ENCODE measurements around the gene ARMH1.

ARMH1 gene

DNA sequence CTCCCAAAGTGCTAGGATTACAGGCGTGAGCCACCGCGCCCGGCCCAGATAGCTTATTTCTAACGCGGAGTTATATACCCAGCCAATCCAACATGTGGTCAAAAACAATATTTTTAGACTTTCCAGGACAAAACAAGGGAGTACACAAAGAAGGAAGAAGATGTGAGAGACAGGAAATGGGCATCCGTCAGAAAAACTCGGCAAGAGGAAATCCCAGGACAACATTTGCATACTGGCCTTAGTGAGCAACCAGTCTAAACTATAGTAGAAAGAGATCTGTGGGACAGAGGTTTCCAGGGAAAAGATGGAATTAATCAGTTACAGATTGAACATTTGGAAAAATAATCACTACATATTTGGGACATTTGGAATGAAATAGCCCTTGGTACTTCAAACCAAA lies 11.4 kb downstream of the ARMH1 start:
- TF ChIP-seq GATA2 (IDR thresholded peaks at IDR 0.05; ENCODE audit: low read depth, low read length) (no peak), GATA3 (IDR thresholded peaks at IDR 0.05; ENCODE audit: low read depth, low read length) (no peak)

DNA sequence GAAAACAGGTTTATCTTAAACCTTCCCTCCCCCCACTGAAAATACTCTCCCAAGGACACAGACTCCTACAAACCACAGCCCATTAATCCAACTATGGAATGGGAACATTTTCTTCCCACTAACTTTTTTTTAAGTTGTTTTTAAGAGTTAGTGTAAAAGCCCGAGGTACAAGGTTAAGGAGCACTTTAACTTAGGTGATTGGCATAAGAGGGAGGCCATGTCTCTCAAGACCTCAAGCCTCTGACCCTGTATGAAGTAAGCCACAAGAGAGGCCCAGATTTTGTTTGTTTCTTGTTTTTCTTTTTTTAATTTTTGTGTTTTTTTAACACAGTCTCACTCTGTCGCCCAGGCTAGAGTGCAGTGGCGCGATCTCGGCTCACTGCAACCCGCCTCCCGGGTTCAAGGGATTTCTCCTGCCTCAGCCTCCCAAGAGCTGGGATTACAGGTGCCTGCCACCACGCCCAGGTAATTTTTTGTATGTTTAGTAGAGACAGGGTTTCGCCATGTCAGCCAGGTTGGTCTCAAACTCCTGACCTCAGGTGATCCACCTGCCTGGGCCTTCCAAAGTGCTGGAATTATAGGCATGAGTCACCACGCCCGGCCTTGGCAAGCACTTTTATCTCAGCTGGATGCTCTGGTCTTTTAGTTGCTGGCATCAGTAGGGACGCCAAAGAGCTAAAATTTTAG lies 14.4 kb downstream of the ARMH1 start:
- TF ChIP-seq GATA2 (IDR thresholded peaks at IDR 0.05; ENCODE audit: low read depth, low read length) (no peak), GATA3 (IDR thresholded peaks at IDR 0.05; ENCODE audit: low read depth, low read length) (no peak)

DNA sequence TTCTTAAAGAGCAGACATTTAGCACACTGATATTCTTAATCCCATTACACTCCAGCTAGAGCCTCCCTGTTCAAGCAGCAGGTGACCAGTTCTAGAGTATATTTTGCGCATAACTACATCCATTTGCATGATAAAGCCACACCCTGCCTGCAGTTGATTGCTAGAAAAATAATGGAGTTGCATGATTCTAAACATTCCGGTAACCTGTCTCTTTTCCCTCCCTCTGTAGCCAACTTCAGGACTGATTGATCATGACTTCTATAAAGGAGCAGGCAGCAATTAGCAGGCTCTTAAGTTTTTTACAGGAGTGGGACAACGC lies 14.9 kb downstream of the ARMH1 start:
- no peak for TF ChIP-seq GATA2 (IDR thresholded peaks at IDR 0.05; ENCODE audit: low read depth, low read length)
- TF ChIP-seq GATA3 (IDR thresholded peaks at IDR 0.05; ENCODE audit: low read depth, low read length), result no peak

DNA sequence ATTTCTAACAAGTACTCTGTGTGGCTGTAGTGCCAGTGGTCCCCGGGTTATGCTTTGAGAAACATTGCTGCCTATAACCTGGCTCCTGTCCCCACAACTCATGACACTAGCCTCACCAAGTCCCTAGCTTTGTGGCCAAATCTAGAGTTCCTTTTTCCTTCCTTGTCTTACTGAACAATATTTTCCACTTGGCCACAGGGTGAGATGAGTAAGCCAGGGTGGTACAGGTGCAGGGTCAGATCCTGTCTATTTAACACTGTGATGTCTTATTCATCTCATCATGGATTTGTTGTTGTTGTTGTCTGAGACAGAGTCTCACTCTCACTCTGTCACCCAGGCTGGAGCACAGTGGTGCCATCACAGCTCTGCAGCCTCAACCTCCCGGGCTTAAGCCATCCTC lies 18.6 kb downstream of the ARMH1 start:
- TF ChIP-seq GATA3 (IDR thresholded peaks at IDR 0.05; ENCODE audit: low read depth, low read length) (no peak), GATA2 (IDR thresholded peaks at IDR 0.05; ENCODE audit: low read depth, low read length) (no peak)

DNA sequence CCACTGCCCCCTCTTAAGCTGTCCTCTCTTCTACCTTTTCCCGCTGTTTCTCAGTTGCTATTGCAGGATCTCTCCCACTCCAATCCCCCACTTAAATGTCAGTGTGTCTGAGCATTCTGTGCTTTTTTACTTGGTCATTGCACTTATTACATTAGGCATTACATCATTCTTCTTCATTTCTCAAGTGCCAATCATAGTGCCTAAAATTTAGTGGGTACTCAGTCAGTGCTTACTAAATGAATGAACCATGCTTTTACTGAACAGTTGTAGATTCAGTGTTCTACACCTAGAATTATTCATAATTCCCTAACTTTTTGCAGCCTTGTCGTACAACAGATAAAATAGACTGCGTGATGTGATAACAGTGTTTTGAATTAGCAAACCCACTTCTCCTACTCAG lies 19.4 kb downstream of the ARMH1 start:
- TF ChIP-seq GATA2 (IDR thresholded peaks at IDR 0.05; ENCODE audit: low read depth, low read length) (no peak), GATA3 (IDR thresholded peaks at IDR 0.05; ENCODE audit: low read depth, low read length) (no peak)

DNA sequence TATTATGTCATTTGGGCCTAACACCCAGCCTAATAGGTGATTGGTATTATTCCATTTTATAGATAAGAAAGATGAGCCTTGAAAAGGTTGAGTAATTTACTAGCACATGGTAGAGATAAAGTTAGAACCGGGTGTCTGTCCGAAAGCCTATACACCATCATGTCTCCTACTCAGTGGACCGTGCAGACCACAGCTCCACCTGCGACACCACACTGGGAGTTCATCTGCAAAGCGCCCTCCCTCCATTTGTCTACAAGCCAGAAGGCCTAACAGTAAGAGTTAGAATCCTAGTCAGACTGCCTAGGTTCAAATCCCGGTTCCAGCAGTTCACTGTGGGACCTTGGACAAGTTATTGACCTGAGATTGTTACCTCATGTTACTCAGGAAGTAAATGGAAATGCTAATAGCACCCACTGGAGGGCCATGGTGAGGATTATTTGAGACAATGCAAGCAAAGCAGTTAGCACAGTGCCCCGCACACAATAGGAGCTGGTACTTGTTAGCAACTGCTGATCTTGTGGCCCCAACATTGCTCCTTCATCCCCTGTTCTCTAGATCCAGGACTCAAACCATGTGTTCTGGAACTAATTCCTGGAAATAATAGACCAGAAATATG lies 20.5 kb downstream of the ARMH1 start:
- no peak for TF ChIP-seq GATA3 (IDR thresholded peaks at IDR 0.05; ENCODE audit: low read depth, low read length)
- TF ChIP-seq GATA2 (IDR thresholded peaks at IDR 0.05; ENCODE audit: low read depth, low read length), result no peak

DNA sequence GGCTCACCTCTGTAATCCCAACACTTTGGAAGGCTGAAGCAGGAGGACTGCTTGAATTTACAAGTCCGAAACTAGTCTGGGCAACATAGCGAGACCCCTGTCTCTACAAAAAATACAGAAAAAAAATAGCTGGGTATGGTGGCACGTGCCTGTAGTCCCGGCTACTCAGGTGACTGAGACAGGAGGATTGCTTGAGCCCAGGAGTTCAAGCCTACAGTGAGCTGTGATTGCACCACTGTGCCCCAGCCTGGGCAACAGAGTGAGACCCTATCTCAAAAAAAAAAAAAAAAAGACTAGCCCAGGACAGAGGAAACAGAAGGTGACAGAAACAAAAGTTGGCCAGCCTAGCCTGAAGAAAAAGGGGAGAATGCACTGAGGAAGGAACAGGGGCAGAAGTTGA lies 21.2 kb downstream of the ARMH1 start:
- TF ChIP-seq GATA2 (IDR thresholded peaks at IDR 0.05; ENCODE audit: low read depth, low read length), result no peak
- TF ChIP-seq GATA3 (IDR thresholded peaks at IDR 0.05; ENCODE audit: low read depth, low read length), result no peak

DNA sequence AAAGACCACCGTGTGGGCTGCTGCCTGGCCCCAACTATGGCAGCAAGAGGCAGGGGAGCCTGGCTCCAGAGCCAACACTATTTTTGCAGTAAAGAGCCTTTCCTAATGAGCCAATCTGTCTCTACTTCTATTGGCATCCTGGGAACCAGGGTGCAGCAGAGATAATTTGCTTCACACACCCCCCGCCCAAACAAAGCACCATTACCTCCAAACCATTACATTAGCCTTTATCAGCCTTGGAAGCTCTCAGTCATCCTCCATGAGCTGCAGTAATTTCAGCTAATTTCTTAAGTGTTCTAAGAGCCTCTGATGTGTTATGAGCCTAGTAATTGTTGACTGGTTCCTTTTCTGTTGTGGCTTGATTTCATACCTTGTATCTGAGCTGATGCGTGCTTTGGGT lies 21.6 kb downstream of the ARMH1 start:
- no peak for TF ChIP-seq GATA2 (IDR thresholded peaks at IDR 0.05; ENCODE audit: low read depth, low read length)

DNA sequence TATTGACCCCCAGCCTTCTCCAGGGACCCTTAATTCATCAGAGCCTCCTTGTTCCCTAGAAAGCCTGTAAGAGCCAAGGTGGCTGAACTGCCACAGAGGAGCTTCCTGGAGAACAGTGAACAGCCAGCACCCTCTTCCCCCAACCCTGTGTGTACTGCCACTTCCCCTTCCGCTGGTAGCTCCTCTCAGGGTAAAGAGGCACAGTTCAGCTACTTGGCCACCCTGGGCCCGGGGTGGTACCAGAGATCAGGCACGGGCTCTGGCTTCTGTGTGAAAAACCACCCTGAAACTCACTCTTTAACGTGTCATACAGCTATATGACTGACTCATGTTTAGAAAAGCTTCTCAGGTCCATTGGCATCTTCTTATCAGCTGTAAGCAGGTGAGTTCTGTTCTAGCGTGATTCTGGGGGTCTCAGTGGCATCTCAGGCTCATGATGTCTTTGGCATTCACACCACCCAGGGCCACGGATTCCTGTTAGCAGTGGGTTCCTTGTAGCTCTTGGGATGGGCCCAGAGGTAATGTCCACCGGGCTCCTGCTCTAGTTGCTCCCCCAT lies 22.4 kb downstream of the ARMH1 start:
- no peak for TF ChIP-seq GATA2 (IDR thresholded peaks at IDR 0.05; ENCODE audit: low read depth, low read length)
- TF ChIP-seq GATA3 (IDR thresholded peaks at IDR 0.05; ENCODE audit: low read depth, low read length), result no peak

DNA sequence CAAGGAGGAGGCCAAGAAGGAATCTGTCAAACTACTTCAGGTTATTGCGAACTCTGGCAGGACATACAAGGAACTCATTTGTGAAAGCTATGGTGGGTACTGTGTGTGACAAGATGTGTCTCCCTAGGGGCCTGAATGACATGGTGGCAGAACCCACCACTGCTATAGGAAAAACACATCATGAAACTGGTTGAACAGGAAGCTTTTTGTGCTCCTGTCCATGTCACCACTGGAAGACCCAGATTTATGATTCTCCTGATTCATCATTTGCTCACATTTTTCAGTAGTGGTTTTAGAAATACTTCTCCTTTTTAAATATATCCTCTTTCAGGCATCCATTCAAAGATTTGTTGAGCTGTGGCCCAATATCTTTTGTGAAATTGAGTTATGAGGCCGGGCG lies 23.6 kb downstream of the ARMH1 start:
- TF ChIP-seq GATA3 (IDR thresholded peaks at IDR 0.05; ENCODE audit: low read depth, low read length), result no peak
- TF ChIP-seq GATA2 (IDR thresholded peaks at IDR 0.05; ENCODE audit: low read depth, low read length), result no peak

DNA sequence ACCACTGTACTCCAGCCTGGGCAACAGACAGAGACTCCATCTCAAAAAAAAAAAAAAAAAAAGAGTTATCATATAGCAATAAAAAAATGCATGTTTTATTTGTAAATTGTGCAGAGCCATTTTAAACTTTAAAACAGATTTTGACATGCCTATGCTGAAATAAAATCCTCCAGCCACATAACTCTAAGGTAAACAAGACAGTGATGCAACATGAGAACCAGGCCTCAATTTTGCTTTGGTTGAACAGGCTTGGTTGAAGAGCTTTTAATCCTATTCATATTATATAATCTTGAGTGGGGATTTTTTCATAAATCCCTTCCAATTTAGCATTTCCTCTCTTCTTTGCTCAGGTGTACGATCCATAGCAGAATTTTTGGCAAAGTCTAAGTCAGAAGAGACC lies 26.1 kb downstream of the ARMH1 start:
- TF ChIP-seq GATA3 (IDR thresholded peaks at IDR 0.05; ENCODE audit: low read depth, low read length), result no peak
- TF ChIP-seq GATA2 (IDR thresholded peaks at IDR 0.05; ENCODE audit: low read depth, low read length), result no peak

DNA sequence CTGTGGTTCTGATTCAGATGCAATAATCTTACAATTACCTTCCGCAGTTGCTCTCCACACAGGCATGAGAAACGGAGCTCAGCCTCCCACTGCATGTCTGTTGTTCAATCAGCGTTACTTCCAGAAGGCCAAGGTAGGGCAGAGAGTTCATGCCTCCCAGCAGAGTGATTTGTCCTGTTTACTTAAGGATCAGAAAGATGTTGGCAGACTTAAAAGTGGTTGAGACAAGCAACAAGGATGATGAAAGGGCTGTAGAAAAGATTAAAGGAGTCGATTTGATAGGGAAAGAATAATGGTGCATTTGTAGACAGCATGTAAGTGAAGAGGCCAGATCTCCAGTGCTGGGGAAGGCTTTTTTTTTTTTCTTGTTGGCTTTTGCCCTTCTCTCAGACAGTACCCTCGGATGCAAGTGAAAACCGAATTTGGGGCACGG lies 26.6 kb downstream of the ARMH1 start:
- TF ChIP-seq GATA3 (IDR thresholded peaks at IDR 0.05; ENCODE audit: low read depth, low read length) (no peak), GATA2 (IDR thresholded peaks at IDR 0.05; ENCODE audit: low read depth, low read length) (no peak)

DNA sequence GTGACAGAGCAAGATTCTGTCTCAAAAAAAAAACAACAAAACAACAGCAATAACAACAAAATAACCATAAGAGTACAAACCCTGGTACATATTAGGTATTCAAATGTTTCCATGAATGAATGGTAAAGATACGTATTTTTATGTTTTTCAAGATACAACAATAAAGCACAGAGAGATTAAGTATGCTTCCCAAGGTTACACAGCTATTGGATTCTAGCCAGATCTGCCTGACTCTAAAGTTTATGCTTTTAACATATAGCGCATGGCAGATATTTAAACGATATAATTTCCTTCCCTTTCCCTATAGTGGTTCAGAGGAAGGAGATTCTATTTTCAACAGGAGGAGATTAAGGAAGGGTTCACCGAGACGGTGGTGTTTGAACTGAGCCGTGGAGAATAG lies 31.0 kb downstream of the ARMH1 start:
- TF ChIP-seq GATA2 (IDR thresholded peaks at IDR 0.05; ENCODE audit: low read depth, low read length) (no peak), GATA3 (IDR thresholded peaks at IDR 0.05; ENCODE audit: low read depth, low read length) (no peak)

DNA sequence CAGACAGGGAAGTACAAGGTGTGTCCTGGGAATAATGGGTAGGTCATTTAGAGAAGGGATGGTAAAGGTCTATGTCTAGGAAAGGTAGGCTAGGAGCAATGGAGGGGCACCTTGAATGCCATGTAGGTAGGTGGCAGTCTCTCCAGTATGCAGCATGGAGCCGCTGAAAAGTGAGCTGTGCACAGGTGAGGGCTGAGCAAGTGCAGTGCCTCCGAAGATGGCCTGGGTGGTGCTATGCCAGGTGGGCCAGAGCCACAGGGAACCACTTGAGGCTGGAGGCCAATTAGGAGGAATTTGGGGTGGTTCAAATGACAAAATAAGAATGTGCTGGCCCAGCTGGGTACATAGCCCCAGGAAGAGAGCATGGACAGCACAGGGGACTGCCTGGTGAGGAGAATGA lies 31.4 kb downstream of the ARMH1 start:
- TF ChIP-seq GATA3 (IDR thresholded peaks at IDR 0.05; ENCODE audit: low read depth, low read length), result no peak
- no peak for TF ChIP-seq GATA2 (IDR thresholded peaks at IDR 0.05; ENCODE audit: low read depth, low read length)

DNA sequence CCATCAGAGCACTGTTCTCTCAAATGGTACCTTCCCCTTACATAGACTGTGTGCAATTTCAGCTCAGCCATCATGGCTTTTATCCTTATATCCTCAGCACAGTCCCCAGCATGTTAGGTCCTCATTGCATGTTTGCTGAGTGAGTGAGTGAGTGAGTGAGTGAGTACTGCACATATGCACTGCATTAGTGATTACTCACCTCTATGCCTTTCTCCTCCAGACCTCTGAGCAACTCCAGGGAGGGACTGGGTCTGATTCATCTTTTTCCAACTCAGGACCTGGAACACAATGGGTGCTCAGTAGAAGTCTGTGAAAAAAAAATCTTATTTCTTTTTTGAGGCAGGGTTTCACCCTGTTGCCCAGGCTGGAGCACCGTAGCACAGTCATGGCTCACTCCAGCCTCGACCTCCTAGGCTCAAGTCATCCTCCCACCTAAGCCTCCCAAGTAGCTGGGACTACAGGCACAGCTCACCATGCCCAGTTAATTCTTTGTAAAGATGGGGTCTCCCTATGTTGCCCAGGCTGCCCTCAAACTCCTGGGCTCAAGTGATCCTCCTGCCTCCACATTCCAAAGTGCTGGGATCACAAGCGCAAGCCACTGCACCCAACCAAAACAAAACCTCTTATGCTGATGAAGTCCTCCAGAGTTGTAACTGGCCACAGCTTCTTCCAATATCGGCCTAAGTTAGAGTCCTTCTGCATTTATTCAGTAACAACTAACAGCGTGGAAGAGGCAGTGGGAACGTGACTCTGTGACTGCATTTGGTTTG lies 32.8 kb downstream of the ARMH1 start:
- TF ChIP-seq GATA2 (IDR thresholded peaks at IDR 0.05; ENCODE audit: low read depth, low read length) (no peak), GATA3 (IDR thresholded peaks at IDR 0.05; ENCODE audit: low read depth, low read length) (no peak)

Measured in SH-SY5Y (cell line).